ENCODE measurements around the gene SCAPER.

DNA sequence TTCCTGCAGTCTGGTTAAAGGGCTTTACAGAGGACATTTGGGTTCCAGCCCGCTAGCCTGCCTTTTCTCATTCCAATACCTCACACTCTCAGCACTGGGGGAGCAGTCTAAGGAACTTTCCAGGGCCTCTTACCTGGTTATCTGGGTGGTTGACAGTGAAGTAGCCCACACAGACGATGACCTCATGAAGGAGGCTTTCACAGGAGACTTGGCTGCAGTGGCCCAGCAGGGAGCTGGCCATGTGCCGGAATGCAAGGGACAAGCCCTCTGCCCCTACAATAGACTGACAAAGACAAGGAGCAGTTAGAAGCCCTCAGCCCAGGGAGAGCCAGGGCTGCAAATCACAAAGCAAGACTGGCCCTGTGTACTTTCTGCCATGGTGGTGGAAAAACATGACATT lies 529.1 kb downstream of the SCAPER start:
- TF ChIP-seq SOX15 (CRISPR knock-in tag; IDR thresholded peaks at IDR 0.05) = no peak
- TF ChIP-seq, protein P1, sequence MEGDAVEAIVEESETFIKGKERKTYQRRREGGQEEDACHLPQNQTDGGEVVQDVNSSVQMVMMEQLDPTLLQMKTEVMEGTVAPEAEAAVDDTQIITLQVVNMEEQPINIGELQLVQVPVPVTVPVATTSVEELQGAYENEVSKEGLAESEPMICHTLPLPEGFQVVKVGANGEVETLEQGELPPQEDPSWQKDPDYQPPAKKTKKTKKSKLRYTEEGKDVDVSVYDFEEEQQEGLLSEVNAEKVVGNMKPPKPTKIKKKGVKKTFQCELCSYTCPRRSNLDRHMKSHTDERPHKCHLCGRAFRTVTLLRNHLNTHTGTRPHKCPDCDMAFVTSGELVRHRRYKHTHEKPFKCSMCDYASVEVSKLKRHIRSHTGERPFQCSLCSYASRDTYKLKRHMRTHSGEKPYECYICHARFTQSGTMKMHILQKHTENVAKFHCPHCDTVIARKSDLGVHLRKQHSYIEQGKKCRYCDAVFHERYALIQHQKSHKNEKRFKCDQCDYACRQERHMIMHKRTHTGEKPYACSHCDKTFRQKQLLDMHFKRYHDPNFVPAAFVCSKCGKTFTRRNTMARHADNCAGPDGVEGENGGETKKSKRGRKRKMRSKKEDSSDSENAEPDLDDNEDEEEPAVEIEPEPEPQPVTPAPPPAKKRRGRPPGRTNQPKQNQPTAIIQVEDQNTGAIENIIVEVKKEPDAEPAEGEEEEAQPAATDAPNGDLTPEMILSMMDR (IDR thresholded peaks at IDR 0.05) = no peak
- no peak for TF ChIP-seq PRRX2 (CRISPR knock-in tag; IDR thresholded peaks at IDR 0.05)

Measured in WTC11 (cell line).